ENCODE measurements around the gene SIX5. TPM values are rescaled to one million over a fixed set of nuclear protein-coding genes. Genes with fewer than 3 reads are reported as not detected.

SIX5 gene
- total and polyA plus RNA-seq, 9 of the 15 experiments (the other 6 are each of a cell fraction or from before 2014, with no cell fraction given): 1.4 to 17.2 (median 7.4) TPM; not detected in 2

DNA sequence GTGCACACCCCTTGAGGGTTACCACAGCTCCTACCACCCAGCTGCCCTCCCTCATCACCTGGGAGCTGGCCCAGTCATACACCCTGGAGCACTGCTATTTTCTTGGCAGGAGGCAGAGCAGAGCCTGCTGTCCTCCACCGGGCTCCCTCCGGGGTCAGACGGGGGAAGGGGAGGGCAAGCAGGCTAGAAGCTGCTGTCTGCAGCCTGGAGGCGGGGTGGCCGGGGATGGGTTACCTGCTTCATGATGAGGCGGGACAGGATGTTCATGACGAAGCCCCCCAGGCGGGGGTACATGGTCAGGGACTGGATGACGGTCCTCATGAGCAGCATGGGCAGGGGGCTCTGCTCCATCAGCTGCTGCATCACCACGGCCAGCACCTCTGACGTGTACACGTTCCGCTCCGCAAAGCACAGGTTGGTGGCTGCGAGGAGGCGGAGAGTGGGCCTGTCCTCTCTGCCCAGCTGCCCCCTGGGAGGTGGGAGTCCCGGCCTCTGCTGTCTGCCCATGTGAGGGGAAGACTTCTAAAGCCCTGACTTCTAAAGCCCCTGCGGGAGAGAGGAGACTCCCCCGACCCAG is 48.8 kb upstream of the SIX5 start (continued):
- TF ChIP-seq ADNP (tag; IDR thresholded peaks at IDR 0.05) (no peak), CBX3 (IDR thresholded peaks at IDR 0.05; ENCODE audit: borderline replicate concordance in 1 of 2, low read length in 2 of 2) (no peak)

GRCh38 chr19:45817010-45817724 is 48.1 kb upstream of the SIX5 start:
- no peak overlapping the region for H2AFZ ChIP-seq (ENCODE audit: low read depth, low read length)
- no peak overlapping the region for H3K4me2 ChIP-seq (ENCODE audit: insufficient read depth, low read length)
- 11% methylated on average over 23 of the region's 24 CpGs for WGBS (ENCODE audit: insufficient coverage, low coverage, missing lambda C conversion rate)
- H3K4me1 ChIP-seq (replicated peaks in 1 of 2; ENCODE audit: control insufficient read depth in 2 of 2, insufficient read depth in 2 of 2, low read length in 2 of 2): peaks cover 0 to 41% of the 10 kb centered on the region in 2 experiments; a peak in 3 of 5 replicates
- in situ Hi-C loops (cut with MboI) (no loop called here), intact Hi-C loops (cut with micrococcal nuclease) (loop anchor here (1.0 to 10.0 kb wide), 3 partner anchors 66 to 258 kb away; no protein-coding TSS in a partner anchor)
- no peak overlapping the region for H3K4me3 ChIP-seq
- ChIA-PET POLR2A (interaction anchor here (0.6 to 1.3 kb wide), 8 partner anchors 9 to 176 kb away, joined by 3 to 4 read pairs (median 3); partner anchors contain the start of genes DMPK, FOXA3 and IRF2BP1), CTCF (ENCODE audit: low intra/inter-chr PET ratio) (interaction anchor here (0.6 to 3.3 kb wide), 9 partner anchors 9 to 260 kb away, joined by 3 to 56 read pairs (median 7); partner anchors contain the start of gene IRF2BP1)
- no TSS peak for BruUV-seq (replicated peaks)
- H4K20me1 ChIP-seq (replicated peaks; ENCODE audit: control insufficient read depth, insufficient read depth, low read length): peaks cover 13% of the 10 kb centered on the region; the same call in 1 of the 2 replicates
- peaks cover 46% of the 10 kb centered on the region; the same call in 2 of the 3 replicates for H3K36me3 ChIP-seq (ENCODE audit: control insufficient read depth, insufficient read depth, low read length)
- no peaks in the 10 kb centered on the region for H3K79me2 ChIP-seq (ENCODE audit: control insufficient read depth, insufficient read depth, low read length)
- no peaks in the 10 kb centered on the region for H3K9me3 ChIP-seq (replicated peaks; ENCODE audit: control insufficient read depth, insufficient read depth, low read depth, low read length)
- H3K9me1 ChIP-seq (ENCODE audit: control insufficient read depth, insufficient read depth, low read length): peaks cover 2% of the 10 kb centered on the region
- peak overlapping the region in 1 of 2 experiments; percentile 73; a peak in 2 of 4 replicates for H3K9ac ChIP-seq (ENCODE audit: insufficient read depth in 1 of 2, low read depth in 2 of 2, low read length in 2 of 2)
- DNase-seq (ENCODE audit: extremely low read depth in 1 of 4, low spot score in 3 of 4): peak; percentile 96 to 98 (median 98)
- FAIRE-seq: peak; percentile 99
- H3K27ac ChIP-seq (ENCODE audit: extremely low read depth, low read depth, low read length): no peak overlapping the region
- ATAC-seq: peak; percentile 98
- H3K27me3 ChIP-seq (ENCODE audit: control insufficient read depth in 2 of 2, insufficient read depth in 2 of 2, low read length in 2 of 2): no peaks in the 10 kb centered on the region
- TF ChIP-seq ZNF76 (CRISPR knock-in tag; IDR thresholded peaks at IDR 0.05; ENCODE audit: borderline replicate concordance): no peak
- TF ChIP-seq NR0B1 (IDR thresholded peaks at IDR 0.05; ENCODE audit: partially characterized antibody): no peak
- TF ChIP-seq EP300 (IDR thresholded peaks at IDR 0.05; ENCODE audit: low read length): peak; percentile 35; the same call in 1 of the 2 replicates
- no peak for TF ChIP-seq ADNP (tag; IDR thresholded peaks at IDR 0.05)
- TF ChIP-seq ARNT (IDR thresholded peaks at IDR 0.05): peak in 1 of 2 experiments; percentile 83; a peak in 2 of 4 replicates
- 0 out of 2 replicates have a peak, but pooled peaks have one; percentile 53 for TF ChIP-seq POLR2AphosphoS5 (IDR thresholded peaks at IDR 0.05; ENCODE audit: control insufficient read depth, insufficient read depth, low read depth, low read length)
- no peak for TF ChIP-seq POLR3G (IDR thresholded peaks at IDR 0.05; ENCODE audit: extremely low read depth, insufficient read length, insufficient replicate concordance)
- TF ChIP-seq CBX1 (IDR thresholded peaks at IDR 0.05; ENCODE audit: low read depth): no peak; the same call in 1 of the 2 replicates
- TF ChIP-seq ETV5 (CRISPR knock-in tag; IDR thresholded peaks at IDR 0.05; ENCODE audit: low read depth): 0 out of 2 replicates have a peak, but pooled peaks have one; percentile 34
- TF ChIP-seq TCF15 (CRISPR knock-in tag; IDR thresholded peaks at IDR 0.05): no peak
- 0 out of 4 replicates have a peak, but pooled peaks of 1 of the 2 experiments have one; percentile 19 for TF ChIP-seq SRF (CRISPR knock-in tag; IDR thresholded peaks at IDR 0.05)
- TF ChIP-seq PTBP1 (IDR thresholded peaks at IDR 0.05; ENCODE audit: low read depth, low read length): 0 out of 2 replicates have a peak, but pooled peaks have one; percentile 39
- peak in 2 of 3 experiments; percentile 31 to 68 for TF ChIP-seq YY1 (IDR thresholded peaks at IDR 0.05; ENCODE audit: borderline replicate concordance in 1 of 3, control insufficient read depth in 1 of 3, extremely low read depth in 1 of 3, insufficient read depth in 3 of 3, insufficient read length in 1 of 3, insufficient replicate concordance in 2 of 3, low read depth in 1 of 3, low read length in 2 of 3)
